ENCODE results near the gene GSG1L. TPM values are rescaled to one million over a fixed set of nuclear protein-coding genes. Genes with fewer than 3 reads are reported as not detected.

The GSG1L gene
- total RNA-seq, 1 experiment from 2014 or later, result not detected

DNA sequence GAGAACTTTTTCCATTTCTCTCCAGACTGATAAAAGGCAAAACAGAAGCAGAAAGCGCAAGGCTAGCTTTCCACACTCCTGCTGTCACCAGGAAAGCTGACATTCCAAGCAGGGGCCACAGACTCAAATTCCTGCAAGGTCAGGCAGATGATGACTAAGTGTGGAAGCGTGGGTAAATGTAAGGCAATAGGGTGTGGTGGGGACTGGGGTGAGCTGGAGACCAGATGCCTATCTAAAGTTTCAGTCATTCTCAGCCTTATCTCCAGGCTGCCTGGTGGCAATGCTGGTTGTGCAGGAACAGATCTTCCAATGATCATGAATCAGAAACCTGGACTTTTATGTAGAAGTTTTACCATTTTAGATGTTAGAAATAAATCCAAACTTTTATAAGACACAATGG is 224.1 kb downstream of the GSG1L start:
- Mint-ChIP-seq H3K4me3 (ENCODE audit: low read depth, unreplicated experiment) (no peak overlapping the region), H3K27ac (ENCODE audit: unreplicated experiment) (no peak overlapping the region), H3K9me3 (ENCODE audit: low read depth, unreplicated experiment) (no peaks in the 10 kb centered on the region), H3K36me3 (ENCODE audit: insufficient read depth, unreplicated experiment) (no peaks in the 10 kb centered on the region), H3K4me1 (ENCODE audit: low read depth, unreplicated experiment) (no peaks in the 10 kb centered on the region), H3K27me3 (ENCODE audit: unreplicated experiment) (peaks cover 80% of the 10 kb centered on the region)
- CTCF ChIA-PET, result no interaction called here
- intact Hi-C loops (cut with micrococcal nuclease; ENCODE audit: unreplicated experiment), result no loop called here
- DNase-seq, result no peak
- TF ChIP-seq, protein P1, sequence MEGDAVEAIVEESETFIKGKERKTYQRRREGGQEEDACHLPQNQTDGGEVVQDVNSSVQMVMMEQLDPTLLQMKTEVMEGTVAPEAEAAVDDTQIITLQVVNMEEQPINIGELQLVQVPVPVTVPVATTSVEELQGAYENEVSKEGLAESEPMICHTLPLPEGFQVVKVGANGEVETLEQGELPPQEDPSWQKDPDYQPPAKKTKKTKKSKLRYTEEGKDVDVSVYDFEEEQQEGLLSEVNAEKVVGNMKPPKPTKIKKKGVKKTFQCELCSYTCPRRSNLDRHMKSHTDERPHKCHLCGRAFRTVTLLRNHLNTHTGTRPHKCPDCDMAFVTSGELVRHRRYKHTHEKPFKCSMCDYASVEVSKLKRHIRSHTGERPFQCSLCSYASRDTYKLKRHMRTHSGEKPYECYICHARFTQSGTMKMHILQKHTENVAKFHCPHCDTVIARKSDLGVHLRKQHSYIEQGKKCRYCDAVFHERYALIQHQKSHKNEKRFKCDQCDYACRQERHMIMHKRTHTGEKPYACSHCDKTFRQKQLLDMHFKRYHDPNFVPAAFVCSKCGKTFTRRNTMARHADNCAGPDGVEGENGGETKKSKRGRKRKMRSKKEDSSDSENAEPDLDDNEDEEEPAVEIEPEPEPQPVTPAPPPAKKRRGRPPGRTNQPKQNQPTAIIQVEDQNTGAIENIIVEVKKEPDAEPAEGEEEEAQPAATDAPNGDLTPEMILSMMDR (IDR thresholded peaks at IDR 0.05; ENCODE audit: unreplicated experiment), result no peak
- no TSS peak for BruUV-seq (replicated peaks)

DNA sequence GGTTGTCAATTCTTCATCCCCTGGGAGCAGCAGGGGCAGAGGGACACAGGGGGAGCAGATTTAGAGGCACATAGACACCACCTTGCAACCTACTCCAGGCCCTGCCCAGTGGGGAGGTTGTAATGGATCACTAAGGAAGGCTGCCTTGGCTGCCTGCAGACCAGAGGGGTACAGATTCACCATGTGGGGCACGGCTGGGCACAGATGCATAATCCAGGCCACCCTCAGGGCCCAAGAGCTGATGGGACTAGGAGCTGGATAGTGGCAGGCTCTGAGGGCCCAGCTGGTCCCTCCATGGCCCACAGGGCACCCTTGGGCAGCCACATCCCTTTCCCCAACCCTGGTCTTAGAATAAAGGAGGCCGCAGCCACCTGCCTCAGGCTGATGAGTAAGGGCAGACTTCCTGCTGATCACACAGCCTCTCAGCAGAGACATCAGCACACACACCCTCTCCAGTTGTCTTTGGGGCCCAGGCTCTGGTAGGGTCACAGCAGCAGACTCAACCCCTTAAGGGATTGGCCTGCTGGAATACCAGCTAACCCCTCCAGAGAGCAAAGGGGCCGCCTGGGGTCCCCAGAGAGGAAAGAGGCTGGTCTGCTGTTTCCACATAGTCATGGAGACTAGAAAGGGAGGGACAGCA is 224.9 kb downstream of the GSG1L start:
- BruUV-seq (replicated peaks), result no TSS peak
- intact Hi-C loops (cut with micrococcal nuclease; ENCODE audit: unreplicated experiment), result no loop called here
- Mint-ChIP-seq H3K27me3 (ENCODE audit: unreplicated experiment) (peaks cover 73% of the 10 kb centered on the region), H3K9me3 (ENCODE audit: low read depth, unreplicated experiment) (no peaks in the 10 kb centered on the region), H3K36me3 (ENCODE audit: insufficient read depth, unreplicated experiment) (no peaks in the 10 kb centered on the region), H3K4me1 (ENCODE audit: low read depth, unreplicated experiment) (no peaks in the 10 kb centered on the region), H3K27ac (ENCODE audit: unreplicated experiment) (no peak overlapping the region), H3K4me3 (ENCODE audit: low read depth, unreplicated experiment) (no peak overlapping the region)
- no peak for DNase-seq
- CTCF ChIA-PET, result no interaction called here
- TF ChIP-seq, protein P1 (IDR thresholded peaks at IDR 0.05; ENCODE audit: unreplicated experiment), result no peak

DNA sequence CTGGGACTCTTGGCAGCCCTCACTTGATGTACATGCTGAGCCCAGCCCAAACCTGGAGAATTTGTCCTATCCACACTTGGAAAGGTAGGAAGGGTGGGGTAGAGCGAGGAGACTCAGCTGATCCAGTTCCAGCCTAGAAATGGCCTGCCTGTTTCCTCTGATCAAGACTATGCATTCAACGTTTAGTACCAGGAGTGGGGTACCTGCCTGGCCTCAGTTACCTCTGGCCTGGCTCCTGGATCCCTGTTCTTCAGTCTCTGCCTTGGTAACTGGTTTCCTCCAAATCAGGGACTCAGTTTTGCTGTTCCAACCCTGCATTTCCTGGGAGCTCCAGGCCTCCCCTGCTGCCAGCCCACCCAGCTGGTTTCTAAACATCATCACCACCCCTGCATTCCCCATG is 233.5 kb downstream of the GSG1L start:
- Mint-ChIP-seq H3K4me3 (ENCODE audit: low read depth, unreplicated experiment) (no peak overlapping the region), H3K9me3 (ENCODE audit: low read depth, unreplicated experiment) (no peaks in the 10 kb centered on the region), H3K4me1 (ENCODE audit: low read depth, unreplicated experiment) (no peaks in the 10 kb centered on the region), H3K27me3 (ENCODE audit: unreplicated experiment) (peaks cover 56% of the 10 kb centered on the region), H3K27ac (ENCODE audit: unreplicated experiment) (no peak overlapping the region), H3K36me3 (ENCODE audit: insufficient read depth, unreplicated experiment) (no peaks in the 10 kb centered on the region)
- intact Hi-C loops (cut with micrococcal nuclease; ENCODE audit: unreplicated experiment), result no loop called here
- DNase-seq, result no peak
- BruUV-seq (replicated peaks), result no TSS peak
- TF ChIP-seq, protein P1 (IDR thresholded peaks at IDR 0.05; ENCODE audit: unreplicated experiment), result no peak
- CTCF ChIA-PET, result no interaction called here

DNA sequence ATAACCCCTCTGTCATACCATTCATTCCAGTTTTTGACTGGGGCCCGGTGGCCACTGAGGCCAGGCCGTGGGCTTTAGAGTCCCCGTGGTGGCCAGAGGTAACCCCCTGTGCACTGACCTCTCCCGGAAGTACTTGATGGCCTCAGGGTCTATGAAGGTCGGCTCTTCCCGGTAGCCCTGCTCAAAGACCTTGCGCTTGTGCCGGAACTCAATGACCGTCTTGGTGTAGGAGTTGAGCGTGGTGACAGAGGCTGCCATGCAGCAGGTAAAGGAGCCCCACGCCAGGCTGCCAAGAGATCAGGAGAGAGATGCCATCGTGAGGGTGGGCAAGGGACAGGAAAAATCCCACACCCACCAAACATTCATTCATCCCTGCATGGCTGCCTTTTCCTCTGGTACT is 234.8 kb downstream of the GSG1L start:
- no peaks in the 10 kb centered on the region for H3K9me3 Mint-ChIP-seq (ENCODE audit: low read depth, unreplicated experiment)
- CTCF ChIA-PET, result no interaction called here
- H3K27ac Mint-ChIP-seq (ENCODE audit: unreplicated experiment), result no peak overlapping the region
- no peak for DNase-seq
- H3K27me3 Mint-ChIP-seq (ENCODE audit: unreplicated experiment), result peaks cover 54% of the 10 kb centered on the region
- TF ChIP-seq, protein P1 (IDR thresholded peaks at IDR 0.05; ENCODE audit: unreplicated experiment), result no peak
- no peaks in the 10 kb centered on the region for H3K4me1 Mint-ChIP-seq (ENCODE audit: low read depth, unreplicated experiment)
- no peaks in the 10 kb centered on the region for H3K36me3 Mint-ChIP-seq (ENCODE audit: insufficient read depth, unreplicated experiment)
- no TSS peak for BruUV-seq (replicated peaks)
- intact Hi-C loops (cut with micrococcal nuclease; ENCODE audit: unreplicated experiment), result no loop called here
- H3K4me3 Mint-ChIP-seq (ENCODE audit: low read depth, unreplicated experiment), result no peak overlapping the region
